Activated B cell treated with CpG ODN at 0.5 μM for 24 hours (primary cell): ENCODE measurements around the gene OR52I1. TPM values are rescaled to one million over a fixed set of nuclear protein-coding genes. Genes with fewer than 3 reads are reported as not detected.

Source experiments
- ATAC-seq: fragments of 200-7000 bp; cut with Tn5 transposase; one replicate; pipeline ENCODE4 v1.10.0; 2021; ENCODE audit warnings: low read depth, mild to moderate bottlenecking, moderate library complexity
- CTCF ChIA-PET: fragments of 350-600 bp; sonication (Branson Sonifier 250); formaldehyde crosslinking; loops from one replicate; lab custom pipeline; 2021; ENCODE audit warnings: antibody characterized with exemption; lab: Charles Lee
- POLR2A ChIA-PET: fragments of 350-600 bp; sonication (Branson Sonifier 250); formaldehyde crosslinking; loops from one replicate; lab custom pipeline; 2021; ENCODE audit warnings: antibody characterized with exemption; lab: Charles Lee
- DNase-seq: peaks from one replicate; pipeline ENCODE4 v3.0.0; 2022
- H3K27ac Mint-ChIP-seq: one replicate; pipeline ENCODE4 v1.8.0; 2020; ENCODE audit warnings: mixed read lengths
- H3K27me3 Mint-ChIP-seq: one replicate; pipeline ENCODE4 v1.8.0; 2021; ENCODE audit warnings: mixed read lengths
- H3K36me3 Mint-ChIP-seq: one replicate; pipeline ENCODE4 v1.8.0; 2021; ENCODE audit warnings: low read depth, mixed read lengths
- H3K4me1 Mint-ChIP-seq: one replicate; pipeline ENCODE4 v1.8.0; 2021; ENCODE audit warnings: mixed read lengths
- H3K4me3 Mint-ChIP-seq: one replicate; pipeline ENCODE4 v1.8.0; 2020; ENCODE audit warnings: mild to moderate bottlenecking, mixed read lengths
- H3K9me3 Mint-ChIP-seq: one replicate; pipeline ENCODE4 v1.8.0; 2020; ENCODE audit warnings: mixed read lengths
- intact Hi-C: fragments of 100-400 bp; cut with micrococcal nuclease; formaldehyde crosslinking; loops from one replicate; pipeline ENCODE4 v1.15.1; 2024
- total RNA-seq: library from RNA; stranded (reverse); gene quantifications from 2 replicates; pipeline ENCODE4 v1.2.3, GENCODE V29; 2022
- TF ChIP-seq, protein P1 (sequence below): fragments of 200-600 bp; IDR thresholded peaks from one replicate; pipeline ENCODE4 v1.8.0; 2022; ENCODE audit warnings: antibody characterized with exemption, mild to moderate bottlenecking

Gene OR52I1
- total RNA-seq, 1 donor from 2014 or later, result not detected

- Mint-ChIP-seq H3K27ac (peak overlapping the region; percentile 91), H3K36me3 (peaks cover 6% of the 10 kb centered on the region), H3K27me3 (peaks cover 1% of the 10 kb centered on the region), H3K4me1 (peaks cover 38% of the 10 kb centered on the region), H3K4me3 (peak overlapping the region; percentile 67), H3K9me3 (no peaks in the 10 kb centered on the region)
- POLR2A ChIA-PET, result no interaction called here
- no peak for DNase-seq
- CTCF ChIA-PET, result no interaction called here
- no peak for ATAC-seq
- TF ChIP-seq, protein P1, sequence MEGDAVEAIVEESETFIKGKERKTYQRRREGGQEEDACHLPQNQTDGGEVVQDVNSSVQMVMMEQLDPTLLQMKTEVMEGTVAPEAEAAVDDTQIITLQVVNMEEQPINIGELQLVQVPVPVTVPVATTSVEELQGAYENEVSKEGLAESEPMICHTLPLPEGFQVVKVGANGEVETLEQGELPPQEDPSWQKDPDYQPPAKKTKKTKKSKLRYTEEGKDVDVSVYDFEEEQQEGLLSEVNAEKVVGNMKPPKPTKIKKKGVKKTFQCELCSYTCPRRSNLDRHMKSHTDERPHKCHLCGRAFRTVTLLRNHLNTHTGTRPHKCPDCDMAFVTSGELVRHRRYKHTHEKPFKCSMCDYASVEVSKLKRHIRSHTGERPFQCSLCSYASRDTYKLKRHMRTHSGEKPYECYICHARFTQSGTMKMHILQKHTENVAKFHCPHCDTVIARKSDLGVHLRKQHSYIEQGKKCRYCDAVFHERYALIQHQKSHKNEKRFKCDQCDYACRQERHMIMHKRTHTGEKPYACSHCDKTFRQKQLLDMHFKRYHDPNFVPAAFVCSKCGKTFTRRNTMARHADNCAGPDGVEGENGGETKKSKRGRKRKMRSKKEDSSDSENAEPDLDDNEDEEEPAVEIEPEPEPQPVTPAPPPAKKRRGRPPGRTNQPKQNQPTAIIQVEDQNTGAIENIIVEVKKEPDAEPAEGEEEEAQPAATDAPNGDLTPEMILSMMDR, result no peak
- intact Hi-C loops, result no loop called here
Observed at GRCh38 chr11:4610258-4610935, 16.6 kb downstream of the OR52I1 start.

DNA sequence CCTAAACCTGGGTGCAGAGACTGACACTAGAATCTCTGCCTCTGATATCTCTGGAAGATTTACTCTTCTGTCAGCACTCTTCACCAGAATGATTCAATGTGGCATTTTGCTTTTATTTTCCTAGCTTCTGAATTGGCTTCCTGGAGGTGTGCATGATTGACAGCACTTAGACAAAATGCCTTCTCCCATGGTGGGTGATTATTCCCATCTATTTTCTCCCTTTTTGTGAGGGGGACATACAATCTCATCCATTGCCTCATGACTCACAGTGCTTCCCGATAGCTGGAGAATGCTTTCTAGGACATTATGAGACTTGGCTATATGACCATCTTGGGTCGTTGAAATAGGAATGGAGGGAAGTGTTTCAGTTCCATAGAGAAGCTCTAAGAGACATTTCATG lies 18.1 kb downstream of the OR52I1 start:
- H3K4me3 Mint-ChIP-seq, result no peak overlapping the region
- intact Hi-C loops, result no loop called here
- CTCF ChIA-PET, result interaction anchor here (1.6 kb wide), 1 partner anchor 25 kb away, joined by 4 read pairs; the partner anchor contains the start of gene OR51D1
- POLR2A ChIA-PET, result no interaction called here
- TF ChIP-seq, protein P1, result no peak
- H3K27me3 Mint-ChIP-seq, result peaks cover 9% of the 10 kb centered on the region
- H3K36me3 Mint-ChIP-seq, result peaks cover 6% of the 10 kb centered on the region
- H3K27ac Mint-ChIP-seq, result no peak overlapping the region
- no peaks in the 10 kb centered on the region for H3K9me3 Mint-ChIP-seq
- H3K4me1 Mint-ChIP-seq, result peaks cover 33% of the 10 kb centered on the region
- no peak for ATAC-seq
- DNase-seq, result no peak

- TF ChIP-seq, protein P1, result no peak
- no peaks in the 10 kb centered on the region for H3K9me3 Mint-ChIP-seq
- intact Hi-C loops, result no loop called here
- DNase-seq, result no peak
- no peaks in the 10 kb centered on the region for H3K36me3 Mint-ChIP-seq
- H3K27me3 Mint-ChIP-seq, result peaks cover 16% of the 10 kb centered on the region
- no peak overlapping the region for H3K4me3 Mint-ChIP-seq
- no peak for ATAC-seq
- no peaks in the 10 kb centered on the region for H3K4me1 Mint-ChIP-seq
- H3K27ac Mint-ChIP-seq, result no peak overlapping the region
- POLR2A ChIA-PET, result no interaction called here
- CTCF ChIA-PET, result no interaction called here
Observed at GRCh38 chr11:4615856-4616444, 22.1 kb downstream of the OR52I1 start.

- no peak for ATAC-seq
- POLR2A ChIA-PET, result no interaction called here
Observed at GRCh38 chr11:4619514-4619913, 25.7 kb downstream of the OR52I1 start.

More at GRCh38 chr11:4619514-4619913, 25.7 kb downstream of the OR52I1 start:
- Mint-ChIP-seq H3K36me3 (no peaks in the 10 kb centered on the region), H3K4me1 (no peaks in the 10 kb centered on the region), H3K4me3 (no peak overlapping the region), H3K27ac (no peak overlapping the region), H3K9me3 (no peaks in the 10 kb centered on the region), H3K27me3 (peaks cover 20% of the 10 kb centered on the region)
- DNase-seq, result no peak
- CTCF ChIA-PET, result no interaction called here
- intact Hi-C loops, result no loop called here
- TF ChIP-seq, protein P1, result no peak
